Activated CD8-positive, alpha-beta memory T cell treated with anti-CD3 and anti-CD28 coated beads, Interleukin-2, amount 50 U/mL, for 1 hour (primary cell): ENCODE results near the gene UMAD1.

Experiments used
- DNase-seq: peaks from one replicate; pipeline ENCODE4 v3.0.0-alpha.2; 2020; ENCODE audit errors: extremely low read depth

Gene UMAD1

GRCh38 chr7:7883394-7883793, 242.8 kb downstream of the UMAD1 start:
- DNase-seq: no peak

GRCh38 chr7:7884855-7885254, 244.3 kb downstream of the UMAD1 start:
- no peak for DNase-seq

GRCh38 chr7:7889791-7890568, 249.4 kb downstream of the UMAD1 start:
- DNase-seq: no peak

GRCh38 chr7:7895004-7895650, 254.6 kb downstream of the UMAD1 start:
- no peak for DNase-seq

GRCh38 chr7:7895754-7896153, 255.2 kb downstream of the UMAD1 start:
- no peak for DNase-seq

GRCh38 chr7:7897509-7897908, 257.0 kb downstream of the UMAD1 start:
- no peak for DNase-seq

- no peak for DNase-seq
Observed at GRCh38 chr7:7897949-7898515, 257.5 kb downstream of the UMAD1 start.

- DNase-seq: no peak
Observed at GRCh38 chr7:7902845-7903244, 262.3 kb downstream of the UMAD1 start.

GRCh38 chr7:7907306-7907705, 266.8 kb downstream of the UMAD1 start:
- no peak for DNase-seq

- DNase-seq: no peak
Observed at GRCh38 chr7:7908622-7909145, 268.1 kb downstream of the UMAD1 start.

GRCh38 chr7:7909376-7909775, 268.8 kb downstream of the UMAD1 start:
- no peak for DNase-seq

GRCh38 chr7:7911369-7912123, 271.0 kb downstream of the UMAD1 start:
- no peak for DNase-seq

GRCh38 chr7:7912937-7913336, 272.4 kb downstream of the UMAD1 start:
- no peak for DNase-seq

- no peak for DNase-seq
Observed at GRCh38 chr7:7913504-7913903, 273.0 kb downstream of the UMAD1 start.

- no peak for DNase-seq
Observed at GRCh38 chr7:7914547-7914946, 274.0 kb downstream of the UMAD1 start.

GRCh38 chr7:7916064-7916463, 275.5 kb downstream of the UMAD1 start:
- DNase-seq: no peak

- DNase-seq: no peak
Observed at GRCh38 chr7:7917593-7917992, 277.0 kb downstream of the UMAD1 start.

- no peak for DNase-seq
Observed at GRCh38 chr7:7918736-7919448, 278.3 kb downstream of the UMAD1 start.

- no peak for DNase-seq
Observed at GRCh38 chr7:7919449-7919945, 278.9 kb downstream of the UMAD1 start.

GRCh38 chr7:7920056-7920455, 279.5 kb downstream of the UMAD1 start:
- no peak for DNase-seq

GRCh38 chr7:7920481-7920880, 279.9 kb downstream of the UMAD1 start:
- no peak for DNase-seq
